Breast epithelium (tissue), 4 donors: ENCODE measurements around the gene GNG12. TPM values are rescaled to one million over a fixed set of nuclear protein-coding genes. Genes with fewer than 3 reads are reported as not detected.
A peak's percentile ranks its signal among the peaks of the same experiment; 100 is the strongest.

ENCODE experiments used
- DNase-seq, 2 donors: peaks; one replicate each; pipeline ENCODE4 v3.0.0-alpha.2; 2019; ENCODE audit warnings: low spot score in 2 of 2
- H3K27ac ChIP-seq, 2 donors: fragments of 200-600 bp; sonication (generic) in 1 of 2; one replicate each; pipeline ENCODE4 v1.5.1; 2016 to 2019; ENCODE audit warnings: mild to moderate bottlenecking in 1 of 2
- H3K27me3 ChIP-seq, 2 donors: fragments of 200-600 bp; sonication (generic) in 1 of 2; one replicate each; pipeline versions ENCODE4 v1.5.1 to v1.6.0; 2017 to 2019; ENCODE audit warnings: control low read depth in 1 of 2, mild to moderate bottlenecking in 1 of 2
- H3K36me3 ChIP-seq: fragments of 200-600 bp; one replicate; pipeline ENCODE4 v1.5.1; 2019
- H3K4me1 ChIP-seq, 2 donors: fragments of 200-600 bp; sonication (generic); one replicate each; pipeline ENCODE4 v1.5.1; 2016 to 2019; ENCODE audit warnings: control low read depth in 1 of 2
- H3K4me3 ChIP-seq, 3 donors: fragments of 200-600 bp; sonication (generic); 1 replicate in 2 of 3; 2 replicates in 1 of 3; pipeline ENCODE4 v1.5.1; 2016 to 2019; ENCODE audit warnings: mild to moderate bottlenecking in 3 of 3, moderate library complexity in 2 of 3
- H3K9me3 ChIP-seq, 2 donors: fragments of 200-600 bp; sonication (generic) in 1 of 2; one replicate each; pipeline ENCODE4 v1.5.1; 2016 to 2019; ENCODE audit warnings: control low read depth in 1 of 2
- CTCF ChIP-seq, 3 donors: fragments of 450-650 bp; IDR thresholded peaks; one replicate each; pipeline ENCODE4 v1.5.1; 2016 to 2017; ENCODE audit warnings: antibody characterized with exemption in 3 of 3, mild to moderate bottlenecking in 3 of 3, moderate library complexity in 3 of 3
- POLR2A ChIP-seq: fragments of 450-650 bp; IDR thresholded peaks from one replicate; pipeline ENCODE4 v1.6.1; 2016; ENCODE audit warnings: antibody characterized with exemption, mild to moderate bottlenecking, moderate library complexity
- POLR2AphosphoS5 ChIP-seq, 3 donors: sonication (generic); formaldehyde crosslinking; IDR thresholded peaks; one replicate each; pipeline ENCODE4 v1.6.1; 2017; ENCODE audit warnings: antibody characterized with exemption in 3 of 3
- intact Hi-C: fragments of 100-400 bp; cut with DNase I; formaldehyde crosslinking; loops from one replicate; pipeline ENCODE4 v1.15.1; 2023; ENCODE audit warnings: low total_unique reads
- total RNA-seq, 3 donors: library from RNA; depleted of rRNA; stranded (reverse); fragments of >200 nt; gene quantifications; one replicate each; pipeline ENCODE4 v1.1.0, GENCODE V29; 2016

GNG12 gene
- total RNA-seq, 3 donors from 2014 or later, result 82.1 to 100 (median 87.5) TPM

GRCh38 chr1:67817319-67817718, 15.9 kb downstream of the GNG12 start:
- Histone ChIP-seq H3K27me3 (no peaks in the 10 kb centered on the region), H3K36me3 (no peaks in the 10 kb centered on the region), H3K27ac (no peak overlapping the region), H3K4me3 (no peak overlapping the region), H3K9me3 (no peaks in the 10 kb centered on the region), H3K4me1 (peaks cover 0 to 5% of the 10 kb centered on the region in 2 donors)
- intact Hi-C loops, result no loop called here
- no peak for DNase-seq
- no peak for TF ChIP-seq CTCF (IDR thresholded peaks at IDR 0.05)
- no peak for TF ChIP-seq POLR2AphosphoS5 (IDR thresholded peaks at IDR 0.05)
- TF ChIP-seq POLR2A, result no peak

DNA sequence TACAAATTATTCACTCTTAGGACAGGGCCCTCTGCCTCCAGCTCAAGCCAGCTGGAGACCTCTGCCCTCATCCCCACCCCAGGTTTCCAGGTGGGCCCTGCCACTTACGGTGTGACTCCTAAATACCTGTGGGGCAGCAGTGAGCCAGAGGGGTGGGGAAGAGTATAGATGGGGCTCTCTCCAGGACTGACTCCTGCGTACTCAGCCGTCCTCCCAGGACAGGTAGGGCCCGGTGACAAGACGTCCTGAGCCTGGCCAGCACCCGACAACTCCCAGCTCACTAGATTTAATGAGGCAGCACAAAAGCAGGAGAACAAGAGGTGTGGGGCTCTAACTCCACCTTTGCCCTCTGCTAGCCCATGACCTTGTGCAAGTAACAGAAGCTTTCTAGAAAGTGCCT, 16.8 kb downstream of the GNG12 start:
- no peak overlapping the region for H3K4me3 ChIP-seq
- no peaks in the 10 kb centered on the region for H3K36me3 ChIP-seq
- H3K27me3 ChIP-seq, result no peaks in the 10 kb centered on the region
- no peaks in the 10 kb centered on the region for H3K9me3 ChIP-seq
- H3K4me1 ChIP-seq, result peaks cover 0 to 5% of the 10 kb centered on the region in 2 donors
- peak overlapping the region; percentile 40 to 77 for H3K27ac ChIP-seq
- TF ChIP-seq CTCF (IDR thresholded peaks at IDR 0.05) (no peak), POLR2AphosphoS5 (IDR thresholded peaks at IDR 0.05) (no peak), POLR2A (no peak)
- no peak for DNase-seq
- intact Hi-C loops, result no loop called here

GRCh38 chr1:67816095-67816475, 17.2 kb downstream of the GNG12 start:
- no peak for TF ChIP-seq CTCF (IDR thresholded peaks at IDR 0.05)
- TF ChIP-seq POLR2A, result no peak
- peaks cover 0 to 5% of the 10 kb centered on the region in 2 donors for H3K4me1 ChIP-seq
- peak overlapping the region; percentile 40 to 77 for H3K27ac ChIP-seq
- DNase-seq, result no peak
- H3K27me3 ChIP-seq, result no peaks in the 10 kb centered on the region
- H3K9me3 ChIP-seq, result no peaks in the 10 kb centered on the region
- no peak overlapping the region for H3K4me3 ChIP-seq
- intact Hi-C loops, result no loop called here
- H3K36me3 ChIP-seq, result no peaks in the 10 kb centered on the region

DNA sequence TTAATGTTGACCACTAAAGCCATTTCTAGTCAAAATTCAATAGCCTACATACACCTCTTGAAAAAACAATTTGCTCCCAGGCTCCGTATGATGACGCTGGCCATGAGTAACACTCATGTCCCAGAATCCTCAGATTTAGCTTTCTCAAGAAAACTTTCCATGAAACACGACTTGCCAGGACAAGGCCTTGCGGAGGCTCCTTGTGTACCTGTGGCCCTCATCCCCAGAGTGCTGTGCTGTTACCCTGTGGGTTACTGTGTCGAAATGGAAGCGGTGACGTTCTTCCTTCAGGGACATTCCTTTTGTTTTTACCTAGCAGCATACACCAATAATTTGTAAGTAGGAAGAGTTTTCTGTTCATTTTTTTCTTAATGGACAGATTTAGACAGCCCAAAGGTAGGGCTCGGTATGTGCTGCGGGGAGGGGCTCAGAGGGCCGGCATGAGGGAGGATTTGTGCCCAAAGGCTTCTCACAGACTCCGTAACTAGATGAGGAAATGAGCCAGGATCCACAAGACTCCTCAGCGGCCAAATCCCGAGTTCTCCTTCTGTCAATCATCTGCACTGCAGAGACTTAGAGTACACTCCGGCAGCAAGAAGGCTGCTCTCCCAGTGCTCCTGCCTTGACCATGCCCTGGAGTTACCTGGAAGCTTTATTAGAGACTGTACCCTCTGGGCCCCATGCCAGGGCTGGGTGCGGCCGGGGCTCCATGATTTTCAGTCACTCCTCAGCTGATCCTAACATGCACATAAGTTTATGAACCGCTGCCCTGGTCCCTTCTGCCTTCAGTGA, 17.8 kb downstream of the GNG12 start:
- intact Hi-C loops, result no loop called here

More for the DNA sequence above, 17.8 kb downstream of the GNG12 start:
- H3K27ac ChIP-seq, result peak overlapping the region; percentile 77 to 83
- peaks cover 0 to 5% of the 10 kb centered on the region in 2 donors for H3K4me1 ChIP-seq
- no peaks in the 10 kb centered on the region for H3K9me3 ChIP-seq
- no peaks in the 10 kb centered on the region for H3K27me3 ChIP-seq
- no peak overlapping the region for H3K4me3 ChIP-seq
- peak in 1 of 2 donors; percentile 48 for DNase-seq
- no peaks in the 10 kb centered on the region for H3K36me3 ChIP-seq
- TF ChIP-seq CTCF (IDR thresholded peaks at IDR 0.05) (no peak), POLR2AphosphoS5 (IDR thresholded peaks at IDR 0.05) (no peak), POLR2A (no peak)
